Caco-2 (cell line): Measurements from ENCODE around the gene GIPC3. TPM values are rescaled to one million over a fixed set of nuclear protein-coding genes. Genes with fewer than 3 reads are reported as not detected.

Source experiments
- BruUV-seq: library from RNA; stranded (reverse); fragments of 400-500 nt; replicated peaks from 2 replicates; lab custom pipeline; 2021; lab: Mats Ljungman, UMichigan
- CTCF ChIA-PET: fragments of 300-600 bp; sonication (Branson Sonifier 250); formaldehyde crosslinking; loops from one replicate; lab custom pipeline; 2022; ENCODE audit warnings: antibody characterized with exemption; lab: Charles Lee
- POLR2A ChIA-PET: fragments of 300-600 bp; sonication (Branson Sonifier 250); formaldehyde crosslinking; loops from one replicate; lab custom pipeline; 2022; ENCODE audit warnings: antibody characterized with exemption; lab: Charles Lee
- DNase-seq, 2 experiments: peaks; one replicate each; pipeline versions ENCODE4 v3.0.0 to v3.0.0-alpha.2; 2020 to 2022
- H3K27me3 ChIP-seq: replicated peaks from 2 replicates; pipeline ENCODE4 v1.6.0; 2011; ENCODE audit warnings: low read length; ENCODE audit not compliant: control insufficient read depth, insufficient read depth
- H3K36me3 ChIP-seq: 2 replicates; pipeline ENCODE4 v1.5.1; 2011; ENCODE audit warnings: low read length; ENCODE audit not compliant: control insufficient read depth, insufficient read depth
- H3K4me1 ChIP-seq: fragments of 250-450 bp; sonication (Bioruptor Pico); 2 replicates; pipeline ENCODE4 v1.5.1; 2020; ENCODE audit warnings: mild to moderate bottlenecking
- H3K4me3 ChIP-seq: 2 replicates; pipeline ENCODE4 v1.5.1; 2011; ENCODE audit warnings: low read depth, mild to moderate bottlenecking, control low read depth, low read length
- H3K9me3 ChIP-seq: fragments of 250-450 bp; sonication (Bioruptor Pico); 2 replicates; pipeline ENCODE4 v1.5.1; 2020; ENCODE audit warnings: mild to moderate bottlenecking, moderate library complexity
- H3K27ac Mint-ChIP-seq: one replicate; pipeline ENCODE4 v1.8.0; 2022; ENCODE audit warnings: mixed read lengths; ENCODE audit not compliant: unreplicated experiment
- H3K27me3 Mint-ChIP-seq: one replicate; pipeline ENCODE4 v1.8.0; 2022; ENCODE audit warnings: mixed read lengths; ENCODE audit not compliant: insufficient read depth, unreplicated experiment
- H3K36me3 Mint-ChIP-seq: one replicate; pipeline ENCODE4 v1.8.0; 2022; ENCODE audit warnings: mild to moderate bottlenecking, mixed read lengths; ENCODE audit not compliant: insufficient read depth, unreplicated experiment
- H3K4me1 Mint-ChIP-seq: one replicate; pipeline ENCODE4 v1.8.0; 2022; ENCODE audit warnings: low read depth, mixed read lengths; ENCODE audit not compliant: unreplicated experiment
- H3K4me3 Mint-ChIP-seq: one replicate; pipeline ENCODE4 v1.8.0; 2022; ENCODE audit warnings: mild to moderate bottlenecking, moderate library complexity, mixed read lengths; ENCODE audit not compliant: unreplicated experiment
- H3K9me3 Mint-ChIP-seq: one replicate; pipeline ENCODE4 v1.8.0; 2022; ENCODE audit warnings: mixed read lengths; ENCODE audit not compliant: unreplicated experiment
- intact Hi-C: fragments of 100-400 bp; cut with micrococcal nuclease; formaldehyde crosslinking; loops from one replicate; pipeline ENCODE4 v1.10.0; 2022; ENCODE audit not compliant: unreplicated experiment
- total RNA-seq: library from RNA; stranded (reverse); gene quantifications from 2 replicates; pipeline ENCODE4 v1.2.3, GENCODE V29; 2022
- TF ChIP-seq, protein P1 (sequence below), 2 experiments: fragments of 200-600 bp in 1 of 2; IDR thresholded peaks; 1 replicate in 1 of 2; 2 replicates in 1 of 2; pipeline versions ENCODE4 v1.5.1 to v1.8.0; 2011 to 2022; ENCODE audit warnings: antibody characterized with exemption in 1 of 2, control low read depth in 1 of 2, inconsistent platforms in 1 of 2, low read depth in 1 of 2, low read length in 1 of 2, mild to moderate bottlenecking in 1 of 2, moderate library complexity in 1 of 2; ENCODE audit not compliant: insufficient read depth in 1 of 2, severe bottlenecking in 1 of 2, unreplicated experiment in 1 of 2

The GIPC3 gene
- total RNA-seq, 1 experiment from 2014 or later: not detected

DNA sequence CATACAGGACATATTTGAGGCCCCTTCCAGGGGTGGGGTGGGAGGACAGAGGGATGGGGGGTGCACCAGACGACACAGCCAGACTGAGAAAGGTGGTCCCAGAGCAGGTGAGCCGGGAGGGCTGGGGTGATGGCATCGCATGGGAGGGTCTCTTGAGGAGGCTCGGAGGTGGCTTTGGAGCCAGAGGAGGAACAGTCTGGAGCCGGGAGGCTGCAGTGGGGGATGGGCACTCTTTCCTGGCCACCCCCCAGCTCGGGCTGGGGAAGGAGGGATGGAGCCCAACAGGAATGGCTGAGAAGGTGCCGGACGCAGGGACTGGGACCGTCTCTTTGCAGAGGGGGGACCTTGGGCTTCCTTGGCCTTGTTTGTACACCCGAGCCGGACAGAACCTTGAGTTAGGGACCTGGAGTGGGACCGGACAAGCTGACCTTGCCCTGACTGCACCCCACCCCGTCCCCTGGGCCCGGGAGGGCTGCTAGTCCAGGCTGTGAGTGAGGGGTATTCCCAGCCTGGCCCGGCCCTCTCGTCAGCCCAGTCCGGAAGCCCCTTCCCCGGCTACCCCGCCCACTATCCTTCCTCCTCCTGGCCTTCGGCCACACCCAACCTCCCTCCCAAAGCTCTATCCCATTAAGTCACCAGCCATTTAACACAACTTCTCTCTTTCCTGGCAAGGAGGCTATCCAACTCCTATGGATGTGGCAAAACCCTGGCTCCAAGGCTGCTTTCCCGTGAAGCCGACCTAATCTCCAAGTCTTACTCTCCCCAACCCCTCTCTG, 22.2 kb downstream of the GIPC3 start:
- TF ChIP-seq, protein P1, sequence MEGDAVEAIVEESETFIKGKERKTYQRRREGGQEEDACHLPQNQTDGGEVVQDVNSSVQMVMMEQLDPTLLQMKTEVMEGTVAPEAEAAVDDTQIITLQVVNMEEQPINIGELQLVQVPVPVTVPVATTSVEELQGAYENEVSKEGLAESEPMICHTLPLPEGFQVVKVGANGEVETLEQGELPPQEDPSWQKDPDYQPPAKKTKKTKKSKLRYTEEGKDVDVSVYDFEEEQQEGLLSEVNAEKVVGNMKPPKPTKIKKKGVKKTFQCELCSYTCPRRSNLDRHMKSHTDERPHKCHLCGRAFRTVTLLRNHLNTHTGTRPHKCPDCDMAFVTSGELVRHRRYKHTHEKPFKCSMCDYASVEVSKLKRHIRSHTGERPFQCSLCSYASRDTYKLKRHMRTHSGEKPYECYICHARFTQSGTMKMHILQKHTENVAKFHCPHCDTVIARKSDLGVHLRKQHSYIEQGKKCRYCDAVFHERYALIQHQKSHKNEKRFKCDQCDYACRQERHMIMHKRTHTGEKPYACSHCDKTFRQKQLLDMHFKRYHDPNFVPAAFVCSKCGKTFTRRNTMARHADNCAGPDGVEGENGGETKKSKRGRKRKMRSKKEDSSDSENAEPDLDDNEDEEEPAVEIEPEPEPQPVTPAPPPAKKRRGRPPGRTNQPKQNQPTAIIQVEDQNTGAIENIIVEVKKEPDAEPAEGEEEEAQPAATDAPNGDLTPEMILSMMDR (IDR thresholded peaks at IDR 0.05; ENCODE audit: insufficient read depth in 1 of 2, low read depth in 1 of 2, low read length in 1 of 2, severe bottlenecking in 1 of 2, unreplicated experiment in 1 of 2): no peak
- intact Hi-C loops: no loop called here
- Histone ChIP-seq H3K9me3 (no peaks in the 10 kb centered on the region), H3K4me1 (peaks cover 5% of the 10 kb centered on the region; the same call in 1 of the 2 replicates), H3K4me3 (no peak overlapping the region), H3K36me3 (no peaks in the 10 kb centered on the region), H3K27me3 (no peaks in the 10 kb centered on the region)
- Mint-ChIP-seq H3K27ac (no peak overlapping the region), H3K9me3 (no peaks in the 10 kb centered on the region), H3K4me1 (no peaks in the 10 kb centered on the region), H3K4me3 (no peak overlapping the region), H3K27me3 (no peaks in the 10 kb centered on the region), H3K36me3 (peaks cover 6% of the 10 kb centered on the region)
- no peak for DNase-seq
- ChIA-PET CTCF (interaction anchor here (0.6 kb wide), 1 partner anchor 50 kb away, joined by 5 read pairs; no protein-coding TSS in a partner anchor), POLR2A (no interaction called here)
- no TSS peak for BruUV-seq

DNA sequence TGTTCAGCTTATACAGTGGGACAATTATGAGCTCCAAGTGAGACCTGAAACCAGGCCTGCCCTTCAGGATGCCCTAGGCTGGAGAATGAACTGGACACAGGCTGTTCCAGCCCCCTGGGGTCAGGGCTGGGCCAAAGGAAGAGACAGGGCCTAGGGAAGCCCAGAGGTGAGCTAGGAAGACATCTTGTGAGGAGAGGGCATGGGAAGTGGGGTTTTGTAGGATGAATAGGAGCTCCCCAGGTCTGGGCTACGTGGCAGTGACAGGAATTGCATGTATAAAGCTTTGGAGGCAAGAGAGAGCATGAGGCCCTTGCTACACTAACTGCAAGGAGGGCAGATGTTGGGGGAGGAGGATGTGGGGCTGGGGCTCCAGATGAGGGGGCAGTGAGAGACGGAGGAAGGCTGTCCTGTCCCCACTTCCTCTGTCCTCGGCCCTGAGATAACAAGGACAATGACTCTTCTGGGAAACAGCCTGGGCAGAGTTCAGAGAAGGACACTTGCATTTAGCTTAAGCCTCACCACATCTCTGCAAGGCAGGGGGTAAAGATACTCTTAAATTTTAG, 22.9 kb downstream of the GIPC3 start:
- ChIA-PET POLR2A (no interaction called here), CTCF (interaction anchor here (0.6 kb wide), 2 partner anchors 50 to 767 kb away, joined by 3 to 5 read pairs; no protein-coding TSS in a partner anchor)
- no peaks in the 10 kb centered on the region for H3K27me3 Mint-ChIP-seq
- Histone ChIP-seq H3K27me3 (no peaks in the 10 kb centered on the region), H3K36me3 (no peaks in the 10 kb centered on the region), H3K9me3 (no peaks in the 10 kb centered on the region), H3K4me1 (peaks cover 4% of the 10 kb centered on the region; the same call in 1 of the 2 replicates), H3K4me3 (no peak overlapping the region)
- TF ChIP-seq, protein P1 (IDR thresholded peaks at IDR 0.05; ENCODE audit: insufficient read depth in 1 of 2, low read depth in 1 of 2, low read length in 1 of 2, severe bottlenecking in 1 of 2, unreplicated experiment in 1 of 2): no peak
- intact Hi-C loops: no loop called here
- H3K36me3 Mint-ChIP-seq: peaks cover 6% of the 10 kb centered on the region
- no TSS peak for BruUV-seq
- H3K27ac Mint-ChIP-seq: no peak overlapping the region
- no peaks in the 10 kb centered on the region for H3K4me1 Mint-ChIP-seq
- H3K9me3 Mint-ChIP-seq: no peaks in the 10 kb centered on the region
- DNase-seq: no peak
- no peak overlapping the region for H3K4me3 Mint-ChIP-seq

DNA sequence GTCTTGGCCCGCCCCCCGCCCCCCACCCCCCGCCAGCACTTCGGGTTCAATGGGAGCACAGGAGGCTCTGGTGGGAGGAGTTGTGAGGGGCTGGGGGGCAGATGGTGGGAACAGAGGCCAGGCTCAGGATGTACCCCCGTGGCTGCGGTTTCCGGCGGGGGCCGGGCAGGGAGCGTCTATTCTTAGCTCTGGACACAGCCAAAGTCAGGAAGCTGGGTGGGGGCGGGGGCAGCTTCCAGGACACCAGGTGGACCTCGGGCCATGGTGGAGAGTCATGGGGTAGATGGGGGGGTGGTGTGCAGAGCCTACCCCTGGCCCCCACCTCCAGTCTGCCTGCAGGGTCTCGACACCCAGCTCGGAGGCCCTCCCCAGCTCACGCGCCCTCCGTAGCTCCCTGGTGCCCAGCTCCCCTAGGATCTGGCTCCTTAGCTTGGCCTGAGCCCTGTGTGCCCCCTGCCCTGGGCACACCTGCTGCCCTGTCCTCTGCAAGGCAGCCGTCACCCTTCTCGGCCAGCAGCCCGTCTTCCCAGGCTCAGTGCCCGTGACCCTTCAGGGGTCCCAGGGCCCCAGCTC, 23.6 kb downstream of the GIPC3 start:
- no peaks in the 10 kb centered on the region for H3K4me1 ChIP-seq
- Mint-ChIP-seq H3K27ac (no peak overlapping the region), H3K36me3 (peaks cover 6% of the 10 kb centered on the region), H3K9me3 (no peaks in the 10 kb centered on the region), H3K4me1 (no peaks in the 10 kb centered on the region), H3K27me3 (no peaks in the 10 kb centered on the region), H3K4me3 (no peak overlapping the region)
- no peak for DNase-seq
- intact Hi-C loops: no loop called here
- H3K9me3 ChIP-seq: no peaks in the 10 kb centered on the region
- ChIA-PET POLR2A (no interaction called here), CTCF (interaction anchor here (0.6 kb wide), 1 partner anchor 766 kb away, joined by 3 read pairs; no protein-coding TSS in a partner anchor)
- H3K36me3 ChIP-seq: no peaks in the 10 kb centered on the region
- H3K27me3 ChIP-seq: no peaks in the 10 kb centered on the region
- TF ChIP-seq, protein P1 (IDR thresholded peaks at IDR 0.05; ENCODE audit: insufficient read depth in 1 of 2, low read depth in 1 of 2, low read length in 1 of 2, severe bottlenecking in 1 of 2, unreplicated experiment in 1 of 2): no peak
- H3K4me3 ChIP-seq: no peak overlapping the region
- BruUV-seq: no TSS peak
